ENCODE measurements around the gene SDR9C7. TPM values are rescaled to one million over a fixed set of nuclear protein-coding genes. Genes with fewer than 3 reads are reported as not detected.
"Not testable (repeated sequence)": the region's sequence is repeated elsewhere in the genome, so short reads cannot be mapped to it uniquely, and the experiment has no call there.

Gene SDR9C7
- total and polyA plus RNA-seq, 2 donors (not counting 1 experiment from before 2014, with no cell fraction given): not detected

- H3K36me3 ChIP-seq (ENCODE audit: control insufficient read depth, insufficient read depth, low read length); H3K4me2 ChIP-seq (ENCODE audit: extremely low read depth, insufficient read depth, low read length); H4K20me1 ChIP-seq (ENCODE audit: control insufficient read depth, extremely low read depth, insufficient read depth, low read length); H2AFZ ChIP-seq (ENCODE audit: low read length); H3K9me3 ChIP-seq (ENCODE audit: control insufficient read depth, insufficient read depth, low read depth, low read length); DNase-seq (ENCODE audit: low read depth in 2 of 2); H3K27ac ChIP-seq (ENCODE audit: insufficient read depth, low read length); H3K4me1 ChIP-seq (ENCODE audit: control insufficient read depth, extremely low read depth, insufficient read depth, low read length); H3K27me3 ChIP-seq (ENCODE audit: control insufficient read depth, insufficient read depth, low read length); H3K4me3 ChIP-seq (replicated peaks in 1 of 4; ENCODE audit: control extremely low read depth in 1 of 4, insufficient read depth in 1 of 4, low read depth in 3 of 4, low read length in 4 of 4); H3K9ac ChIP-seq (ENCODE audit: insufficient read depth, low read length); H3K79me2 ChIP-seq (ENCODE audit: control insufficient read depth, insufficient read depth, low read length): not testable (repeated sequence)
Observed at GRCh38 chr12:56963557-56963956, 29.3 kb upstream of the SDR9C7 start.

GRCh38 chr12:56962247-56962646 is 28.0 kb upstream of the SDR9C7 start:
- H3K27ac ChIP-seq (ENCODE audit: insufficient read depth, low read length); H3K4me1 ChIP-seq (ENCODE audit: control insufficient read depth, extremely low read depth, insufficient read depth, low read length); H3K79me2 ChIP-seq (ENCODE audit: control insufficient read depth, insufficient read depth, low read length); H3K9ac ChIP-seq (ENCODE audit: insufficient read depth, low read length); H4K20me1 ChIP-seq (ENCODE audit: control insufficient read depth, extremely low read depth, insufficient read depth, low read length); H2AFZ ChIP-seq (ENCODE audit: low read length); H3K36me3 ChIP-seq (ENCODE audit: control insufficient read depth, insufficient read depth, low read length); H3K9me3 ChIP-seq (ENCODE audit: control insufficient read depth, insufficient read depth, low read depth, low read length); H3K27me3 ChIP-seq (ENCODE audit: control insufficient read depth, insufficient read depth, low read length); DNase-seq (ENCODE audit: low read depth in 2 of 2); H3K4me3 ChIP-seq (replicated peaks in 1 of 4; ENCODE audit: control extremely low read depth in 1 of 4, insufficient read depth in 1 of 4, low read depth in 3 of 4, low read length in 4 of 4); H3K4me2 ChIP-seq (ENCODE audit: extremely low read depth, insufficient read depth, low read length): not testable (repeated sequence)

- Histone ChIP-seq H4K20me1 (ENCODE audit: control insufficient read depth, extremely low read depth, insufficient read depth, low read length) (no peaks in the 10 kb centered on the region), H3K27ac (ENCODE audit: insufficient read depth, low read length) (no peak overlapping the region), H3K27me3 (ENCODE audit: control insufficient read depth, insufficient read depth, low read length) (peaks cover 3% of the 10 kb centered on the region), H3K4me1 (ENCODE audit: control insufficient read depth, extremely low read depth, insufficient read depth, low read length) (no peaks in the 10 kb centered on the region), H2AFZ (ENCODE audit: low read length) (no peak overlapping the region), H3K36me3 (ENCODE audit: control insufficient read depth, insufficient read depth, low read length) (no peaks in the 10 kb centered on the region), H3K9me3 (ENCODE audit: control insufficient read depth, insufficient read depth, low read depth, low read length) (no peaks in the 10 kb centered on the region), H3K79me2 (ENCODE audit: control insufficient read depth, insufficient read depth, low read length) (no peaks in the 10 kb centered on the region), H3K4me2 (ENCODE audit: extremely low read depth, insufficient read depth, low read length) (no peak overlapping the region), H3K4me3 (replicated peaks in 1 of 4; ENCODE audit: control extremely low read depth in 1 of 4, insufficient read depth in 1 of 4, low read depth in 3 of 4, low read length in 4 of 4) (no peak overlapping the region), H3K9ac (ENCODE audit: insufficient read depth, low read length) (no peak overlapping the region)
- DNase-seq (ENCODE audit: low read depth in 2 of 2): no peak
- TF ChIP-seq EZH2 (IDR thresholded peaks at IDR 0.05; ENCODE audit: low read length, missing control alignments) (no peak), CTCF (conservative IDR thresholded peaks at IDR 0.05 in 1 of 2, IDR thresholded peaks at IDR 0.05 in 1 of 2; ENCODE audit: low read depth in 1 of 2, low read length in 2 of 2) (no peak)
Observed at GRCh38 chr12:56958422-56958821, 24.2 kb upstream of the SDR9C7 start.

GRCh38 chr12:56957229-56958052 is 23.2 kb upstream of the SDR9C7 start, which contains the start of gene RDH16:
Gene RDH16 (minus strand): TSS chr12:56957608. CDS start chr12:56957462, 146 bp downstream.
- no peaks in the 10 kb centered on the region for H4K20me1 ChIP-seq (ENCODE audit: control insufficient read depth, extremely low read depth, insufficient read depth, low read length)
- H2AFZ ChIP-seq (ENCODE audit: low read length): no peak within 1 kb of the TSS
- no peaks in the 10 kb centered on the region for H3K36me3 ChIP-seq (ENCODE audit: control insufficient read depth, insufficient read depth, low read length)

More at GRCh38 chr12:56957229-56958052, 23.2 kb upstream of the SDR9C7 start, which contains the start of gene RDH16:
- Histone ChIP-seq H3K4me2 (ENCODE audit: extremely low read depth, insufficient read depth, low read length) (no peak within 1 kb of the TSS), H3K79me2 (ENCODE audit: control insufficient read depth, insufficient read depth, low read length) (no peaks in the 10 kb centered on the region), H3K4me3 (replicated peaks in 1 of 4; ENCODE audit: control extremely low read depth in 1 of 4, insufficient read depth in 1 of 4, low read depth in 3 of 4, low read length in 4 of 4) (no peak within 1 kb of the TSS), H3K27ac (ENCODE audit: insufficient read depth, low read length) (no peak within 1 kb of the TSS), H3K4me1 (ENCODE audit: control insufficient read depth, extremely low read depth, insufficient read depth, low read length) (no peaks in the 10 kb centered on the region), H3K9ac (ENCODE audit: insufficient read depth, low read length) (no peak within 1 kb of the TSS), H3K27me3 (ENCODE audit: control insufficient read depth, insufficient read depth, low read length) (peaks cover 3% of the 10 kb centered on the region), H3K9me3 (ENCODE audit: control insufficient read depth, insufficient read depth, low read depth, low read length) (no peaks in the 10 kb centered on the region)
- DNase-seq (ENCODE audit: low read depth in 2 of 2): no peak
- TF ChIP-seq CTCF (conservative IDR thresholded peaks at IDR 0.05 in 1 of 2, IDR thresholded peaks at IDR 0.05 in 1 of 2; ENCODE audit: low read depth in 1 of 2, low read length in 2 of 2) (no peak), EZH2 (IDR thresholded peaks at IDR 0.05; ENCODE audit: low read length, missing control alignments) (no peak)
